Stimulated activated CD8-positive, alpha-beta memory T cell treated with anti-CD3 and anti-CD28 coated beads, Interleukin-12 subunit alpha, Interleukin-12 subunit beta, amount 100 ng/mL, for 4 hours (primary cell): ENCODE data around the gene ROMO1.
A peak's percentile ranks its signal among the peaks of the same experiment; 100 is the strongest.

ENCODE experiments used
- DNase-seq: peaks from one replicate; pipeline ENCODE4 v3.0.0-alpha.2; 2020; ENCODE audit warnings: low read depth

ROMO1 gene

GRCh38 chr20:35699127-35699956 is at the start of gene ROMO1, which contains the start of gene NFS1:
Gene ROMO1 (plus strand): TSS chr20:35699405. CDS start chr20:35699633, 228 bp downstream.
Gene NFS1 (minus strand): TSS chr20:35699352. CDS start chr20:35699288, 64 bp downstream.
- DNase-seq: peak; percentile 75

GRCh38 chr20:35650632-35651031 is 48.6 kb upstream of the ROMO1 start:
- no peak for DNase-seq

GRCh38 chr20:35651958-35652357 is 47.2 kb upstream of the ROMO1 start:
- no peak for DNase-seq

- no peak for DNase-seq
Measured at GRCh38 chr20:35652641-35653429, 46.4 kb upstream of the ROMO1 start.

- no peak for DNase-seq
Measured at GRCh38 chr20:35653430-35653734, 45.8 kb upstream of the ROMO1 start.

- DNase-seq: no peak
Measured at GRCh38 chr20:35653893-35654292, 45.3 kb upstream of the ROMO1 start.

GRCh38 chr20:35654415-35654814 is 44.8 kb upstream of the ROMO1 start:
- DNase-seq: no peak

- DNase-seq: no peak
Measured at GRCh38 chr20:35657271-35657670, 41.9 kb upstream of the ROMO1 start.

- no peak for DNase-seq
Measured at GRCh38 chr20:35660122-35660937, 38.9 kb upstream of the ROMO1 start.

GRCh38 chr20:35661053-35661452 is 38.2 kb upstream of the ROMO1 start:
- no peak for DNase-seq

GRCh38 chr20:35661908-35662307 is 37.3 kb upstream of the ROMO1 start:
- no peak for DNase-seq

- DNase-seq: no peak
Measured at GRCh38 chr20:35662551-35662950, 36.7 kb upstream of the ROMO1 start.

GRCh38 chr20:35663516-35664465 is 35.4 kb upstream of the ROMO1 start:
- peak; percentile 29 for DNase-seq

GRCh38 chr20:35664466-35665206 is 34.6 kb upstream of the ROMO1 start, which contains the start of the genes CPNE1 and RBM12:
Gene CPNE1 (minus strand): TSS chr20:35664900. CDS start chr20:35632923, 31,977 bp downstream.
Gene RBM12 (minus strand): TSS chr20:35664900. CDS start chr20:35655322, 9,578 bp downstream.
- peak; percentile 89 for DNase-seq

GRCh38 chr20:35665949-35666288 is 33.3 kb upstream of the ROMO1 start:
- DNase-seq: no peak

GRCh38 chr20:35669221-35669620 is 30.0 kb upstream of the ROMO1 start:
- no peak for DNase-seq

- no peak for DNase-seq
Measured at GRCh38 chr20:35669681-35670080, 29.5 kb upstream of the ROMO1 start.

GRCh38 chr20:35673884-35674283 is 25.3 kb upstream of the ROMO1 start:
- no peak for DNase-seq

GRCh38 chr20:35674921-35675320 is 24.3 kb upstream of the ROMO1 start:
- no peak for DNase-seq

- no peak for DNase-seq
Measured at GRCh38 chr20:35680452-35681183, 18.6 kb upstream of the ROMO1 start.
